Mammary microvascular endothelial cell (primary cell): ENCODE data around the gene RASA4B. TPM values are rescaled to one million over a fixed set of nuclear protein-coding genes. Genes with fewer than 3 reads are reported as not detected.

ENCODE experiments used
- total RNA-seq: library from RNA; depleted of rRNA; stranded (reverse); fragments of >200 nt; gene quantifications from 2 replicates; pipeline ENCODE4 v1.2.3, GENCODE V29; 2015

RASA4B gene
- 3.3 and 4.6 TPM in 2 replicates for total RNA-seq

DNA sequence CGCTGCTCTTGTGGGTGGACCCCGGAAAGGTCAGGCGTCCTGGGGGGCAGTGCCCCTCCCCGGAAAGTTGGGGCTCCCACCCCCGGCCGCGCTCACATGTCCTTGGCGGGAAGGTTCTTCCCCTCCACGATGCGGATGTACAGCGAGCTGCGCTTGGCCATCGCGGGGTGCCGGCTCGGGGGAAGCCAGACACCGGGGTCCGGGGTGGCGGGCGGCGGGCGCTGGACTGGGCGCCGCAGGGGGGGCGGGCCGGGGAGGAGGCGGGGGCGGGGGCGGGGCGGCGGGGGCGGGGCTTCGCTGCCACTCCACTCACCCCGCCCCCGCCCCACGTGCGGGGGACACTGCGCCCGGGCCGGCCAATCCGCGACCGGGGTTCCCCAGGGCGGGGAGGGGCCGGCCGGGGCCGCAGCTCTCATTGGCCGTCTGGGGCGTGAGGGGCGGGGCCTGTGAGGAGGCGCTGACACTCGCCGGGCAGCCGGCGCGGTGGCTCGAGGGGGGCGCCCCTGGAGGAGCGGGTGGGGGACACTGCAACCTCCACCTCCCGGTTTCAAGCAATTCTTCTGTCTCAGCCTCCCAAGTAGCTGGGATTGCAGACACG, at the start of gene RASA4B:
Gene RASA4B, minus strand, starts transcription at position 228 of the 598 bp plus-strand sequence. Its CDS starts 67 bp downstream, at position 161.

DNA sequence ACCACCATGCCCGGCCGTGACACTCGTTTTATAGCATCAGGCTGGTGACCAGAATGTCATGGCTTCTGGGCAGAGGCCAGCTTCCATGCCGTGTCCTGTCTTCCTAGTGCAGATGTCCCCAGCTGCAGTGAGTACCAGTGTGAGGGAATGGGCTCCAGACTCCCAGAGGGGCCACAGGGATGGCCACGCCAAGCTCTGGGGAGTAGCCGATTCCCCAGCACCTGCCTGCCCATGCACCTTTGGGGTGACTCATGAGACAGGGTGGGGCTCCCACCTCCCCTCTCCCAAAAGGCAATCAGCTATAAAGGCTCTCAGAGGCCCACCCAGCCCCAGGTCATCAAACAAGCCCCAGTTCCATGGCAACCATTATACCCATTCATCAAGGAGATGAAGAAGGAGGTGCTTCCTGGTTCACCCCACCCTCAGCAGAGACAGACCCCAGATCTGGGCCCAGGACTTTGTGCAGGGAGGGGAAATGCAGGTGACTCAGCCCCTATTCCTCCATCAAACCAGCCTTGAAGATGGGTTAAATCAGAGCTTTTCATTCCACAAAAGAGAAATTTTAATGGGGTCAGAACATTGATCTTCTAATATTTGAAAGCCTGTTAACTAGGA, 33.3 kb upstream of the RASA4B start, which contains the start of gene SPDYE2:
Gene SPDYE2, plus strand, starts transcription at position 419 of the 615 bp plus-strand sequence. CDS start 2,030 bp downstream, outside the sequence.

DNA sequence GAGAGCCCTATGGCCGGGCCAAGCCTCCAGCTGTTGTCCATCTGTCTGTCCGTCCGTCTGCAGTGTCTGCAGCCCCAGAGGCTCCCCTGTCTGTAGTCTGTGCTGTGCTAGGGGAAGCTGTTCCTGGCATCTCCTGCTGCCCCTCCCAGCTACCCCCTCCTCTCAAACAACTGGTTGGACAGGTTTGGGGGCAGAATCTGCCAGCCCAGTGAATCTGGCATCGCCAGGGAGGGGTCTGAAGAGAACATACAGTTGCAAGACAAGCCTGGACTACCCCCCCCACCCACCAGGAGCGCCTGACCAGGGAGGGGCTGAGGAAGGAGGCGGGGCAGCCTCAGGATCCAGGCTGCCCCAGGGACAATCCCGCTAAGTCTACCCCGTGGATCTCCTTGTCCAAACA, 26.0 kb upstream of the RASA4B start, which contains the start of gene UPK3BL2:
Gene UPK3BL2, minus strand, starts transcription at position 101 of the 400 bp plus-strand sequence. Its CDS starts 60 bp downstream, at position 41.

DNA sequence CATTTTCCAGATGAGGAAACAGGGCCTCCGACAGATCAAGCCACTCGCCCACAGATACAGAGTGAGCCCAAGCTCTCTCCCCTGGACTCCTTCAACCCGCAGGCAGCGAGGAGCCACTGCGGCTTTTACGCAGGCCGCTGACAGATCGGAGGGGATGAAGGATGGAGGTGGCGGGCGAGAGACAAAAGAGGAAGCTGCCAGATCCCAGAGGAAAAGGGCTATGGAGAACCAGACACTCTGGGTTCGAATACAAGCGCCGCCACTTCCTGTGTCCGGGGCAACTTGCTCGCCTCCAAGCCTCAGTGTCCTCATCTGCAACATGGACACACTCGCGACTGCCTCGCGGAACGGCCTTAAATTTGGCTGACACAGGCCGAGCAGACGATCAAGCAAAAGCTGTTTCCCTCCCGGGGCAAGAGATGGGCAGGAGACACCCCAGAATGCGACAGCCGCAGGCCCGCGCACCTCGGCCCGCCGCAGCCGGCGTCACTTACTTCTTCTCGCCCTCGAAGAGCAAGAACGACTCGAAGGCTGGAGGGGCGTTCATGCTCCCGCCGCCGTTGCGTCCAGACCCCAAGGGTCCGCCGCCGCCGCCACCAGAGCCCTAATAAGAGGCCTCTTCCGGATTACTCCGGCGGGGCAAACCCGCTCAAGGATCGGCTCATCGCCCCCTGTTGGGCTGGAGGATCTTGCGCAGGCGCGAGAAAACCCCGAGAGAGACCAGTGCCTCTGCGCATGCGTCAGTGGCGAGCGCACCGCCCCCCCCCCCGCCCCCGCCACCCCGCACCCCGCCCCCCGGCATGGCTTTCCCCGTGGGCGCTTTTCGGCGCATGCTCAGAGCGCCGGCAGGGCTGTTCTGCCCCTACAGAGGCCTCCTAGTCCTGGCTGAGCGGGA, 39.0 kb downstream of the RASA4B start, which contains the start of gene POLR2J:
Gene POLR2J, minus strand, starts transcription at position 609 of the 895 bp plus-strand sequence. Its CDS starts 62 bp downstream, at position 547.

DNA sequence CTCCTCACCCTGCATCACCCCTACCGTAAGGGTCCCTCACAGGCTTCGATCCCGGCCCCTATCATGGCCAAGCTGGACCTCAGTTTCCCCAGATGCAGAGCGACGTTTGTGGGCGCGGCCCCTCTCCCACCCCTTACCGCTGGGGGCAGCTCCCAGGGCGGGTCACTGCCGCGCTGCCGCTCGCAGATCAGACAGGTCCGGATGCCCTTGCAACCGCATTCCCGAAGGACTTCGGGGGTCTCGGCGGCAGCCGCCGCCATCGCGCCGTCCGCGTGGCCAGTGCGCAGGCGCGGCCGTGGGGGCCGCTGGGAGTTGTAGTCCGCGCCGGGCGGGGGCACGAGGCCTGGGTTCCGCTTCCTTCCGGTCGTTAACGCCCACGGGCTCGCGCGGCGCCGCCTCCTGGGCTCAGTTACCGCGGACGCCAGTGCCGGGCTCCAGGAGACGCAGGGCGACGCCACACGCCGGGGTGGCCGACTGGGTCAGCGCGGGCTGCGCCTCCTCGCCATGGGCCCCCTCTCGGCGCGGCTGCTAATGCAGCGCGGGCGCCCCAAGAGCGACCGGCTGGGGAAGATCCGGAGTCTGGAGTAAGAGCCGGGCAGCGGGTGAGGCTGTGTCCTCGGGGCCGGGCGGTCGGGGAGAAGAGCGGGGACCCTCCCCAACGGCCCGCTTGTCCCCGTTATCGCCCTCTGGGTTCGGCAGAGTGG, 52.8 kb downstream of the RASA4B start, which contains the start of the genes ALKBH4 and LRWD1:
Gene ALKBH4, minus strand, starts transcription at position 287 of the 704 bp plus-strand sequence. Its CDS starts 27 bp downstream, at position 260.
Gene LRWD1, plus strand, starts transcription at position 408 of the 704 bp plus-strand sequence. Its CDS starts 97 bp downstream, at position 505.

DNA sequence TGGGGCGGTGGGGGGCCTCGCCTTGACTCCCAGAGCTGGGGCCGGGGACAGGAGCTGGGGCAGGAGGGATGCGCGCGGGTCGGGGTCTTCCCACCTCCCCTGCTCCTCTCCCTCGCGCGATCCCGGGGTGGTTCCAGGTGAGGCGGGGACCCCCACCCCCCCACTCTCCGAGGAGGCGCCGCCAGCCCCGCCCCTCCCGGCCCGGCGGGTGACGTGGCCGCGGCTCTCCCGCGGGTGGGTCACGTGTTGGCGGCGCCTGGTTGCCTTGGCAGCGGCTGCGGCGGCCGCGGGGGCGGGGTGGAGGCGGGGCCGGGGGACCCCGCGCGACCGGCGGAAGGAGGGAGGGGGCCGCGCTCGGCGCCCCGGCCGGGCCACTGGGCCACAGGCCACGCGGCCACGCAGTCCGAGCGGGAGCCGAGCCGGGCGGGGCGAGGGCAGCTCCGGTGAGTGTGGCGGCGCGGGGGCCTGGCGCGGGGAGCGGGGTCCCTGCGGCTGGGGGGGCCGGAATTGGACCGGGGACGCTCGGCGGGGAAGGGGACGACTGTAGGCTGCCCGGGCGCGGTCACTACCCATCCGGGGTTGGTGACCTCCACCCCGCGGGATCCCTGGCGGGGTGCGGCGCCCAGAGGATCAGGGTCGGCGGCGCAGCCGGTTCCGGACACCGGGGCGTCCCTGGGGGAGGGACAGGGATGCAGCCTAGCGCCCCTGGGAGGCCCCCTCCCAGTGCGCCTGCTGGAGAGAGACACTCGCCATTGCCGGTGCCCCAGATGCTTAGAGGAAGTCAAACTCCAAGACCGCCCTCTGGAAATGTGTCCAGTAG, 84.1 kb downstream of the RASA4B start, which contains the start of gene ORAI2:
Gene ORAI2, plus strand, starts transcription at position 357 of the 820 bp plus-strand sequence. CDS start 5,382 bp downstream, outside the sequence.

Other genes with a start within 250 kb of the RASA4B start
- gene SH2B2, start 230.9 kb downstream of the RASA4B start, total RNA-seq = 2.5 and 3.5 TPM in 2 replicates
- gene SPDYE6, start 161.3 kb downstream of the RASA4B start, total RNA-seq = 0.07 TPM in 1 of 2 replicates, not detected in the other
- gene PRKRIP1, start 121.4 kb downstream of the RASA4B start, total RNA-seq = 14.7 and 16.9 TPM in 2 replicates
- 65.9 and 82.4 TPM in 2 replicates for gene ORAI2, start 84.2 kb downstream of the RASA4B start, total RNA-seq
- 10.7 and 12.1 TPM in 2 replicates for gene ALKBH4, start 52.9 kb downstream of the RASA4B start, total RNA-seq
- gene LRWD1, start 52.8 kb downstream of the RASA4B start, total RNA-seq = 13.2 and 14.6 TPM in 2 replicates
- 28.8 and 38.4 TPM in 2 replicates for gene POLR2J, start 38.9 kb downstream of the RASA4B start, total RNA-seq
- 0.67 and 1.6 TPM in 2 replicates for gene UPK3BL2, start 25.9 kb upstream of the RASA4B start, total RNA-seq
- not detected in 2 replicates for gene SPDYE2, start 33.4 kb upstream of the RASA4B start, total RNA-seq
- gene POLR2J3, start 54.8 kb upstream of the RASA4B start, total RNA-seq = 12.4 and 16.2 TPM in 2 replicates
- 13.1 and 13.3 TPM in 2 replicates for gene RASA4, start 99.0 kb upstream of the RASA4B start, total RNA-seq
- 6.1 and 9.5 TPM in 2 replicates for gene UPK3BL1, start 125.0 kb upstream of the RASA4B start, total RNA-seq
- gene SPDYE2B, start 132.5 kb upstream of the RASA4B start, total RNA-seq = not detected in 2 replicates
- gene POLR2J2, start 153.9 kb upstream of the RASA4B start, total RNA-seq = not detected in 2 replicates
- 11.5 and 12.5 TPM in 2 replicates for gene FAM185A, start 231.2 kb upstream of the RASA4B start, total RNA-seq